HepG2 (cell line): ENCODE results near the gene NLRC3.
"Not testable (repeated sequence)": the region's sequence is repeated elsewhere in the genome, so short reads cannot be mapped to it uniquely, and the experiment has no call there.

Experiments
- KLF13 ChIP-seq: sonication (generic); formaldehyde crosslinking; IDR thresholded peaks from 2 replicates; pipeline ENCODE4 v1.4.0; 2020; ENCODE audit warnings: mild to moderate bottlenecking, missing genetic modification reagents
- ZFP82 ChIP-seq: sonication (generic); formaldehyde crosslinking; IDR thresholded peaks from 2 replicates; pipeline ENCODE4 v1.5.1; 2020; ENCODE audit warnings: mild to moderate bottlenecking, missing genetic modification reagents, borderline replicate concordance
- ZNF512 ChIP-seq: sonication (generic); formaldehyde crosslinking; IDR thresholded peaks from 2 replicates; pipeline ENCODE4 v1.4.0; 2020; ENCODE audit warnings: mild to moderate bottlenecking, missing genetic modification reagents

GRCh38 chr16:3501412-3501761 lies 75.8 kb downstream of the NLRC3 start:
- not testable (repeated sequence) for TF ChIP-seq ZNF512, ZFP82, KLF13 (CRISPR knock-in tag)
